NCI-H82 treated with DMSO at 0.1 percent for 48 hours (cell line): ENCODE results near the gene ZNF30.
"Not testable (repeated sequence)": the region's sequence is repeated elsewhere in the genome, so short reads cannot be mapped to it uniquely, and the experiment has no call there.

Experiments used
- DNase-seq: peaks from one replicate; lab custom pipeline; 2025; ENCODE audit not compliant: unreplicated experiment; lab: John Stamatoyannopoulos, UW

ZNF30 gene

GRCh38 chr19:34960103-34960805, 33.6 kb downstream of the ZNF30 start:
- no peak for DNase-seq

GRCh38 chr19:34960940-34961679, 34.4 kb downstream of the ZNF30 start:
- DNase-seq, result no peak

DNA sequence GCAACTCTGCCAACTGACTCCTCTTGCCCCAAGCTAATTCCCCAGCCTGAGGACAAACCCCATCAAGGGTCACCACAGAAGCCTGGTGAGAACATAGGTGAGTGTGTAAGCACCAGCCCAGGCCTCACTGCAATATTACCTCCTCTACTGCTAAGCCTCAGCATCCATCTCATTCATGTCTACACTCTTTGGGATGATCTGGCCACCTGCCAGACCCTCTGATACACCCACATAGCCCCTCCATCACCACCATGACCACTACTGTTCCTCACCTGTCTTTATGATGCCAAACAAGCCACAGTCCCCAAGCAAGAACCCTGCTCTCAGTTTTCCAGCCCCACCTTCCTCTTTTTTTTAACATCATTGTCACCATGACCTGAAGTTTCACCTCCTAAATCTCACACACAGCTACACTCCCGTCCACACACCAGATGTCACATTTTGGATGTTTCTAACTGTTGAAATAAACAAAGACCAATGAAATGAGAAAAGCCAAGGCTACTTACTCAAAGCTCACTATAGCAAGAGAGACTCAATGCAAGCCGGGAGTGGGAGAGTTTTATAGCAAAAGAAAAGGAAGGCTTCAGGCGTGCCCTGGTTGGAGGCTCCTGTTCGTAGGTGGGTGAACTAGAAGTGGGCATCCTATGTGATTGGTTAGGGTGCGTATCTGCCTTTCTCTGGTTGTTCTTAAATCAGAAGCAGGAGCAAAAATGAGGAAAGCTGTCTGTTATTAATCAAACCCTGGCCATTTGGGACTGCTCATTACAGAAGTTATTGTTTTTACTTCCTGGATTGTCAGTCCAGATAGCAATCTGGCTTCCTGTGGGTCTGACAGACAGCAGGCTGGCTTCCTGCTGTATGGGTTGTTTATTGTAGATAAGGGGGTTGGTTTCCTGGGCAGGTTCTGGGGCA, 35.3 kb downstream of the ZNF30 start:
- DNase-seq, result no peak

GRCh38 chr19:34962687-34963572, 36.2 kb downstream of the ZNF30 start:
- no peak for DNase-seq

DNA sequence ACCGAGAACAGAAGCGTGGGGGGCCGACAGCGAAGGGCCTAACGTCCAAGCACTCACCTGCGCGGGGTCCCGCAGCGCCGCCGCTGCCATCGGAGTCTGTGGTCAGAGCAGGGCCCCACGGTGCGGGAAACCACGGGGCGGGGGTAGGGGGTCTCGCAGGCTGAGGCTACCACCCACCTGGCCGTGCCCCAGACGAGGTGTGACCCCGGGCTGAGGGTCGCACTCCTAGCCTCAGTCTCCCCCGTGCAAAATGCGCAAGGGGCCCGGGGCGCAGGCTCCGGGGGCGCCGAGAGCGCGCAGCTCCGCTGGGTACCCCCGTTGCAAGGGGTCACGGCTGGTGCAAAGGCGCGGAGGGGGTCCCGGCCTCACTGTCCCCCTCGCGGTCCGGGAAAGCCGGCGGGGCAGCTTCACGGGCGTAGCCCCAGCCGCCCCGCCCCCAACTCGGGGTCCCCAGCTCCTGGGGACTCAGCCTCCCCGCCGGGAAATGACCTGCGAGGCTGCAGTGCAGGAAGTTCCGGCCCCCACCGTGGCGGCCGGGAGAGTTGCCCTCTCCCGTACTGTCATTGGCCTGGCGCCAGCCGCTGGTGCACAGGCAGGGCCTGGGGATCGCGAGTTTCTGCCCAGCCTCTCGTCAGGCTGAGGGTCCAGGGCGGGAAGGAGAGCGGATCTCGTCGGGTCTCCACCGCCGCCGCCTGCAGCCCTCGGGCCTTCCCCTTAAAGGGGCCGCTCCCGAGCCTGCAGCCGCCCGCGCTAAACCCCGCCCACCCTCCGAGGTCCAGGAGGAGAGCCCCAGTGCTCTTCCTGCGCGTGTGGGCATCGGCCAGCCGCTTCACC, 37.1 kb downstream of the ZNF30 start, which contains the start of gene ZNF792:
TSS of gene ZNF792 (minus strand) at position 657 of the 834 bp plus-strand sequence. CDS start at position 90, 567 bp downstream.
- peak; percentile 5 for DNase-seq

DNA sequence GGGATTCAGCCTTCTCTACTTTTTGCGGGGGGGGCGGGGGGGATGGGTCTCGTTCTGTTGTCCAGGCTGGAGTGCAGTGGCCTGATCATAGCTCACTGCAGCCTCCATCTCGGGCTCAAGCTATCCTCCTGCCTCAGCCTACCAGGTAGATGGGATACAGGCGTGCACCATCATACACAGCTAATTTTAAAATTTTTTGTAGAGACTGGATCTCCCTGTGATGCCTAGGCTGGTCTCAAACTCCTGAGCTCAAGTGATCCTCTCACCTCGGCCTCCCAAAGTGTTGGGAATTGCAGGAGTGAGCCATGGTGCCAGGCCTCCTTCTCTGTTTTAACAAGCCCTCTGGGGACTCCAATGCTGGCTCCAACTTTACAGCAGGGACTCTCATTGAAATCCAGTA, 37.9 kb downstream of the ZNF30 start:
- DNase-seq, result no peak

DNA sequence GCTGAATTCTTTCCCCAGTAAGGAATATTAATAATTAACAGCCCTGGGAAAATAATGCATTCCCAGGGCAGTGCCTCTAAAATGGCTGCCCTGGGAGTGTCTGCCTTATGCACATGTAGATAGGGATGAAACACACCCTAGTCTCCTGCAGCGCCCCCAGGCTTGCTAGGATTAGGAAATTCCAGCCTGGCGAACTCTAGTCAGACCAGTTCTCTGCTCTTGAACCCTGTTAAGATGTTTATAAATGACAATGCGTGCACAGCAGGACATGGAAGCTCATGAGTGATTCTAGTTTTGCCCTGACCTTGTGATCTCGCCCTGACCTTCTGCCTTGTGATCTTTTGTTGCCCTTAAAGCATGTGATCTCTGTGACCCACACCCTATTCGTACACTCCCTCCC, 38.8 kb downstream of the ZNF30 start:
- DNase-seq, result not testable (repeated sequence)

DNA sequence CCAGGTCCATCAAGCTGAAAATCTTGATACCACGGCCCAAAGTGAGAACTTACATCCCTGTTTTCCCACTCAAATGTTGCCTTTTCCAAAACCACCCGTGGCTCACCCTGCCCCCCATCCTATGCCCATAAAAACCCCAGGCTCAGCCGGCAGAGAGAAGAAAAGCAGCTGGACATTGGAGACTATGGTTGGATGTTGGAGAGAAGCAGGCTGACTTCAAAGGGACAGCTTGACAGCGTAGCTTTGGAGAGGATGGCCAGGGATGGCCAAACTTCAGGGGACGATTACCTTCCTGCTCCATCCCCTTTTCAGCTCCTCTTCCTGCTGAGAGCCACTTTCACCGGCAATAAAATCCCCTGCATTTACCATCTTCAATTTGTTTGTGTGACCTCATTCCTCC, 40.8 kb downstream of the ZNF30 start:
- DNase-seq, result no peak

DNA sequence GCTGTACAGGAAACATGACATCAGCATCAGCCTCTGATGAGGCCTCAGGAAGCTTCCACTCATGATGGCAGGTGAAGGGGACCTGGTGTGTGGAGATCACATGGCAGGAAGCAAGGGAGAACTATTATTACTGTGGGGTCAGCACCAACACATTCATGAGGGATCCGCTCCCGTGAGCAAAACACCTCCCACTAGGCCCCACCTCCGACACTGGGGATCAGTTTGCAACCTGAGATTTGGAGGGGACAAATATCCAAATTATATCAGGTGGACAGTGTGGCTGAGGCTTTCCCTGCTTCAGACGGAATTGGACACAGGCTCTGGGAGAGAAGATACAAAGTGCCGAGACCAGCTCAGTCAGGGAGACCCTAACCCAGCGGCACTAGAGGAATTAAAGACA, 43.0 kb downstream of the ZNF30 start:
- DNase-seq, result no peak

- not testable (repeated sequence) for DNase-seq
Observed at GRCh38 chr19:34970185-34970780, 43.6 kb downstream of the ZNF30 start.

DNA sequence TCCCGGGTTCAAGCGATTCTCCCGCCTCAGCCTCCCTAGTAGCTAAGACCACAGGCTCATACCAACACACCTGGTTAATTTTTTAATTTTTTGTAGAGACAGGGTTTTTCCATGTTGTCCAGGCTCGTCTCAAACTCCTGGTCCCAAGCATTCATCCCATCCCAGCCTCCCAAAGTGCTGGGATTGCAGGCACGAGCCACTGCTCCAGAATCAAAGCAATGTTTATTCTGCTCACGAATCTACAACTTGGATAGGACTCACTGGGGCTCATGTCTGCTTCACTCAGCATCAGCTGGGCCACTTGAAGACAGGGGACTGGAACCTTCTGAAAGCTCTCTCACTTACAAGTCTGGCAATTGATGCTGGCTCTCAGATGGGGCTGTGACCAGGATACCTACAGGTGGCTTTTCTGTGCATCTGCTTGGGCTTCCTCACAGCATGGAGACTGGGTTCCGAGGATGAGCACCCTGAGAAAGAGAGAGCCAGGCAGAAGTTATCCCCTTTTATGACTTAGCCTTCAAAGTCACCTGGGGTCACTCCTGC, 45.5 kb downstream of the ZNF30 start:
- DNase-seq, result no peak

DNA sequence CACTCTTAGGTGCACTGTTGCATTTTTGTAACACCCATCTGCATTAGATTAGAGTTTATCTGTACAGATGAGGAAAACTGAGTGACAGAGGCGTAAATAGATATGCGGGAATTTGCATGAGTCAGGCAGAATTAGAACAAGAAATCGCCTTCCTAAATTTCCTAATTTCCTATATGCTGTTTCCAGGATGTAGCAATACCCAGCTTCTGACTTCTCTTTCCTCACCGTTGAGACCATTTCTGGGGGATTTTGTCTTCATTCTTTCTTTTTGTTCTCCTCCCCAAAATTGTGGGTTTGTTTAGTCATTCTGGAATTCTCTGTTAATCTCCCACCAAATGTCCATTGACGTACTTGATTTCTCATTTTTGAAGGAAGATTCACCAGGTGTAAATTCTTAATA, 47.9 kb downstream of the ZNF30 start:
- no peak for DNase-seq

GRCh38 chr19:34975056-34975455, 48.4 kb downstream of the ZNF30 start:
- no peak for DNase-seq

- DNase-seq, result no peak
Observed at GRCh38 chr19:34976611-34977010, 49.9 kb downstream of the ZNF30 start.

- DNase-seq, result no peak
Observed at GRCh38 chr19:34979819-34980640, 53.3 kb downstream of the ZNF30 start.

DNA sequence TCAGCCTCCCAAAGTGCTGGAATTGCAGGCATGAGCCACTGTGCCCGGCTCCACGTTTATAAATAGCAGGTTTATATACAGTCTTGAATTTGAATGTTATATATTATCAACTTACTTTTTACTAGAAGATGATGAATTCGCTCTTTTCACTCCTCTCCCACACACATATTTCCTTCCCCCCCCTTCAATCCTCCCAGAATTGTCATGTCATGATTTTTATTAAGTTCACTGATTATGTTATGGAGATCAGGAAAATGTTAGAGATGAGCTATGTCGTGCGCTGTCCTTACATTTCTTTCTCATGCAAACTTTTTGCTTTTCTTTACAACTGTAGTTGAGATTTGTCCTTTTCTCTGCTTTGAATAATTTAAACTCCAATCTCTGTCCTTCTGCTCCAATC, 55.6 kb downstream of the ZNF30 start:
- DNase-seq, result no peak

GRCh38 chr19:34983786-34984185, 57.1 kb downstream of the ZNF30 start:
- no peak for DNase-seq

GRCh38 chr19:34984287-34984686, 57.6 kb downstream of the ZNF30 start:
- no peak for DNase-seq
